ENCODE data around the gene CACNA1C.

The CACNA1C gene

DNA sequence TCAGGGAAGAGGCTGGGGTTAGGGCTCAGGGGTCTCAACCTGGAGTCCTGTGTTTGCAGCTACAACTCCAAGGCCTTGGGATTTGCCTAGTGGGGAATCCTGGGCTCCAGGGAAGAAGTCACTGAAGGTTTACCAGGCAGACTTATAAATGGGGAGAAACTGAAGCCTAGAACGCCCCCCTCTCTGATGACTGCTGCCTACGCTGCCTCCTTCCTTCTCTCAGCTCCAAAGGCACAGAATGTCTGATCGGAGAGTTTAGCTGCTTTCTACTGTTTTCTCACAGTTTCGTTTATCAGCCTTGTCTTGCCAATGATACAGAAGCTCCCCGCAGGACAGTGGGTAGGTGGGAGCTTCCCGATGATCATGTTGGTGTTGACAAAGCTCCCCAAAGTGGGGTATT, 101.7 kb downstream of the CACNA1C start:
- peaks cover 0 to 3% of the 10 kb centered on the region in 2 donors for H3K36me3 ChIP-seq (ENCODE audit: control insufficient read depth in 2 of 2, insufficient read depth in 2 of 2, low read length in 2 of 2)
- no peaks in the 10 kb centered on the region for H3K27me3 ChIP-seq (ENCODE audit: control insufficient read depth in 1 of 2, insufficient read depth in 2 of 2, low read length in 2 of 2)
- H3K9me3 ChIP-seq (ENCODE audit: control insufficient read depth in 2 of 2, low read length in 2 of 2): no peaks in the 10 kb centered on the region
- H3K27ac ChIP-seq (ENCODE audit: low read length): no peak overlapping the region
- H3K4me1 ChIP-seq (ENCODE audit: control insufficient read depth, insufficient read depth, low read length): peaks cover 33% of the 10 kb centered on the region
- no peak overlapping the region for H3K4me3 ChIP-seq (ENCODE audit: low read length in 2 of 2)
- no peak overlapping the region for H3K9ac ChIP-seq (ENCODE audit: low read length in 2 of 2)

DNA sequence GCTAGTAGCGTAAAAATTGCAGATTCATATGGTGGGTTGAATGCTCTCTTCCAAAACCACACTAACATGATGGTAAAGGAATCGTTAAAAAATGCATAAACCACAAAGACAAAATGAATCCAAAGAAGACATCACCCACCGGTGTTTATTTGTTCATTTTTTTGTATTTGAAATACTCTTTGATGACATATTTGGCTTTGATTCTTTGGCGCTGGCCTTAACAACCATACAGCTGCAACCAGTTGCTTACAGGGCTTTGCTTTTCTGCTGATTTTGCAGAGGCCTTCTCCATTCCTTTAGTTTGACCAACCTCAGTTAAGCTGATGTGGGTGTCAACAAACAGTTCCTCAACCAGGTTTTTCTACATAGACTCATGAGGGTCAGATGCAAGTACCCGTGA, 103.5 kb downstream of the CACNA1C start:
- Histone ChIP-seq H3K9me3 (ENCODE audit: control insufficient read depth in 2 of 2, low read length in 2 of 2) (no peaks in the 10 kb centered on the region), H3K27me3 (ENCODE audit: control insufficient read depth in 1 of 2, insufficient read depth in 2 of 2, low read length in 2 of 2) (no peaks in the 10 kb centered on the region), H3K4me3 (ENCODE audit: low read length in 2 of 2) (no peak overlapping the region), H3K27ac (ENCODE audit: low read length) (no peak overlapping the region), H3K4me1 (ENCODE audit: control insufficient read depth, insufficient read depth, low read length) (peaks cover 35% of the 10 kb centered on the region), H3K36me3 (ENCODE audit: control insufficient read depth in 2 of 2, insufficient read depth in 2 of 2, low read length in 2 of 2) (peaks cover 0 to 3% of the 10 kb centered on the region in 2 donors), H3K9ac (ENCODE audit: low read length in 2 of 2) (no peak overlapping the region)

DNA sequence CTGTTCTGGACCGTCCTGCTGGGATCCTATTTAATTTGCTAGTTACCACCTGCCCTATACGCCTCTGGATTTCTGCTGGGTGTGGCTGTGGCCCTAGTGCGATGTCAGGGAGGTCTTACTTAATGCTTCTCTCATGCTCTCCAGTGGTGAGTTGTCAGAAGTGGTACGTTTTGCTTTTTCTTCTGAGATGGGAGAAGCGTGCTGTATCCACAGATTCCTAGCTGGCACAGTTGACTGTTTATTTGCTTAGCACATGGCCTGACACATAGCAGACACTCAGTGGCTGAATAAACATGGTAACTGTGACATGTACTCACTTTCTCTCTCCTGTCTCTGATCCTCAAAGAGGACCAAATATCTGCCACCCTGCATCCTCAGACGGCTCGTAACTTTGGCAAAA, 107.3 kb downstream of the CACNA1C start:
- no peaks in the 10 kb centered on the region for H3K9me3 ChIP-seq (ENCODE audit: control insufficient read depth in 2 of 2, low read length in 2 of 2)
- H3K27me3 ChIP-seq (ENCODE audit: control insufficient read depth in 1 of 2, insufficient read depth in 2 of 2, low read length in 2 of 2): no peaks in the 10 kb centered on the region
- H3K4me1 ChIP-seq (ENCODE audit: control insufficient read depth, insufficient read depth, low read length): peaks cover 48% of the 10 kb centered on the region
- H3K4me3 ChIP-seq (ENCODE audit: low read length in 2 of 2): no peak overlapping the region
- peaks cover 0 to 3% of the 10 kb centered on the region in 2 donors for H3K36me3 ChIP-seq (ENCODE audit: control insufficient read depth in 2 of 2, insufficient read depth in 2 of 2, low read length in 2 of 2)
- no peak overlapping the region for H3K9ac ChIP-seq (ENCODE audit: low read length in 2 of 2)
- H3K27ac ChIP-seq (ENCODE audit: low read length): peak overlapping the region; percentile 53

DNA sequence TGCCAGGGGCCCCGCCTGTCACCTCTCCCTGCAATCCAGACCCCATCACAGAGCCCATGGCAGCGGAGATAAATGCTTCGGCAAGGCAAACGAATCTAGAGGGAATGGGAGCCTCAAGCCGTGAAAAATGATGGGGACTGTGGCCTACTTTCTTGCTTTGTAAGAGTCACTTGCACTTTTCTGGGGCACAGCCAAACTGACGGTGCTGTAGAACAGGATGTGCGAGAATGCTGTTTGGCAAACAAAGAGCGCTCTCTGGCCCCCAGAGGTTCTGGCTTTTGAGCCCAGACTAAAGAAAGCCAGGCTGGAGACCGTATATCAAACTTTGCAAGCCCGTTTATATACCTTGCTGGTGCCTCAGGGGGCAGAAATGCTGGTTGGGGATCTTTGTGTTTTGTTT, 108.7 kb downstream of the CACNA1C start:
- Histone ChIP-seq H3K4me1 (ENCODE audit: control insufficient read depth, insufficient read depth, low read length) (peaks cover 48% of the 10 kb centered on the region), H3K27ac (ENCODE audit: low read length) (peak overlapping the region; percentile 66), H3K4me3 (ENCODE audit: low read length in 2 of 2) (no peak overlapping the region), H3K9me3 (ENCODE audit: control insufficient read depth in 2 of 2, low read length in 2 of 2) (no peaks in the 10 kb centered on the region), H3K27me3 (ENCODE audit: control insufficient read depth in 1 of 2, insufficient read depth in 2 of 2, low read length in 2 of 2) (no peaks in the 10 kb centered on the region), H3K36me3 (ENCODE audit: control insufficient read depth in 2 of 2, insufficient read depth in 2 of 2, low read length in 2 of 2) (peaks cover 0 to 3% of the 10 kb centered on the region in 2 donors), H3K9ac (ENCODE audit: low read length in 2 of 2) (peak overlapping the region in 1 of 2 donors; percentile 42)

DNA sequence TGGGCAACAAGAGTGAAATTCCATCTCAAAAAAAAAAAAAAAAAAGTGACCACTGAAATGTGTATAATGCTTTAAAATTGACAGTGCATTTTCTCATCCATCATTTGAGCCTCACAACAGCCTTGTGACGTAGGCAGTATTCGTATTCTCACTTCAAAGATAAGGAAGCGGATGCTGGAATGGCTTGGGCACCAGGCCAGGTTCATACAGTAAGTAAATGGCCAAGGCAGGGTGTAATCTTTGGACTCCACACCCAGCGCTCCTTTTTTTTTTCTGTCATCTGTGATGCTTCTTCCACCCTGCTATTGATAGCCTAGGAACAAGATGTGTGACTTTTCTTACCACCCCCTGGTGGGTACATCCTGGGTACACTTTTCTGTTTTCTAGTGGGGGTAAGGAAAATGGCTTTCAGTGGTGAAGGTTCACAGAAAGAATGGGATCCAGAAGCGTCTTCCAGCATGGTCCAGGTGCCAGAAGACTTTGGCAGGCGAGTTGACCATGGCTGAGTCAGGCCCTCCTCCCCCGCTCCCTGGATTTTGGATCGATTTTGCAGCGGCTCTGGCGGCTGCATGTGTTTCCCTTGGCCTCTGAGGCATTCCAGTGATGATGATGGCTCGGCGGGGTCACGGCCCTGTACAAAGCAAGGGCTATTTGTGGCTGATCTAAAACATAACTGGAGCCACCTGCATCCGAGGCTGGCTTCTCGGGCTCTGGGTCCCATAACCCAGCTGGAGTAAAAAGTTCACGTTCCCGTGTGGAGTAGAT, 110.6 kb downstream of the CACNA1C start:
- Histone ChIP-seq H3K4me3 (ENCODE audit: low read length in 2 of 2) (peak overlapping the region in 1 of 2 donors; percentile 44), H3K9me3 (ENCODE audit: control insufficient read depth in 2 of 2, low read length in 2 of 2) (peaks cover 0 to 11% of the 10 kb centered on the region in 2 donors), H3K36me3 (ENCODE audit: control insufficient read depth in 2 of 2, insufficient read depth in 2 of 2, low read length in 2 of 2) (no peaks in the 10 kb centered on the region), H3K9ac (ENCODE audit: low read length in 2 of 2) (peak overlapping the region in 1 of 2 donors; percentile 55), H3K27me3 (ENCODE audit: control insufficient read depth in 1 of 2, insufficient read depth in 2 of 2, low read length in 2 of 2) (no peaks in the 10 kb centered on the region), H3K4me1 (ENCODE audit: control insufficient read depth, insufficient read depth, low read length) (peaks cover 48% of the 10 kb centered on the region), H3K27ac (ENCODE audit: low read length) (peak overlapping the region; percentile 66)

DNA sequence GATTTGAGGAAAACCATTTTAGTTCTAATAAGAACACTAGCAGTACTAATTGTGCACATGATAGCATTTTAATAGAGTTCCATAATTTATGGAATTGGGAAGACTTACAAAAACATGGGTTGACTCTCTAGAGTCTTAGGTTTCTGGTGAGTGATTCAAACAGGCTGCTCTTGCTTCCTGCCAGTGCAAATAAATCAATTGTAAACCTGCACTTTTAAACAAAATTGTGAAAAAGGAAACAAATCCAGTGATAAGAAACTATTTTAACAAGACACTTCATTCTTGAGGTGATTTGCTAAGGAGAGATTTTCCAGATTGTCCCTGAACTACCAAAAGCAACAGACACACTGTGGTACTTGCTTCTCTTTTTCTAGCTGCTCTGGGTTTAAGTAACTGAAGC, 112.2 kb downstream of the CACNA1C start:
- Histone ChIP-seq H3K4me1 (ENCODE audit: control insufficient read depth, insufficient read depth, low read length) (peaks cover 53% of the 10 kb centered on the region), H3K9me3 (ENCODE audit: control insufficient read depth in 2 of 2, low read length in 2 of 2) (peaks cover 0 to 11% of the 10 kb centered on the region in 2 donors), H3K9ac (ENCODE audit: low read length in 2 of 2) (no peak overlapping the region), H3K36me3 (ENCODE audit: control insufficient read depth in 2 of 2, insufficient read depth in 2 of 2, low read length in 2 of 2) (peaks cover 0 to 2% of the 10 kb centered on the region in 2 donors), H3K27me3 (ENCODE audit: control insufficient read depth in 1 of 2, insufficient read depth in 2 of 2, low read length in 2 of 2) (no peaks in the 10 kb centered on the region), H3K4me3 (ENCODE audit: low read length in 2 of 2) (no peak overlapping the region), H3K27ac (ENCODE audit: low read length) (peak overlapping the region; percentile 66)

DNA sequence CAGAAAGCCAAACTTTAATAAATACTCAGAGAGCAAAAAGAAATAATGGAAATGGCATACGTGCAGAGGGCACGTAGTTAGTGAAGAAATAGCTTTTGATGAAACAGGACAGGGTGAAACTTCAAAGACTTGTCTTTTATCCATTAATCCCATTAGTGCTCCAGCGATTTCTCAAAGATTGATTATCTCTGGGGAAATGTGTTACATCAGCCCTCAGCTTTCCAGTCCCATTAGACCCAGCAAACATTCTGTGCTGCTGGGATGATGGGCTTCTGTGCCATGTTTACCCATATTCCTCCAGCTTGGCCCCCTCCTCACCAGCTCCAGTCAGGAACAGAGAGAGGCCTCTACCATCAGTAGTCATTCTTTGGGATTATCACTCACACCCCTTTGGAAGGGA, 113.1 kb downstream of the CACNA1C start:
- H3K9me3 ChIP-seq (ENCODE audit: control insufficient read depth in 2 of 2, low read length in 2 of 2): peaks cover 0 to 11% of the 10 kb centered on the region in 2 donors
- peak overlapping the region; percentile 4 for H3K27ac ChIP-seq (ENCODE audit: low read length)
- H3K36me3 ChIP-seq (ENCODE audit: control insufficient read depth in 2 of 2, insufficient read depth in 2 of 2, low read length in 2 of 2): peaks cover 0 to 2% of the 10 kb centered on the region in 2 donors
- no peaks in the 10 kb centered on the region for H3K27me3 ChIP-seq (ENCODE audit: control insufficient read depth in 1 of 2, insufficient read depth in 2 of 2, low read length in 2 of 2)
- no peak overlapping the region for H3K4me3 ChIP-seq (ENCODE audit: low read length in 2 of 2)
- peaks cover 53% of the 10 kb centered on the region for H3K4me1 ChIP-seq (ENCODE audit: control insufficient read depth, insufficient read depth, low read length)
- H3K9ac ChIP-seq (ENCODE audit: low read length in 2 of 2): no peak overlapping the region

DNA sequence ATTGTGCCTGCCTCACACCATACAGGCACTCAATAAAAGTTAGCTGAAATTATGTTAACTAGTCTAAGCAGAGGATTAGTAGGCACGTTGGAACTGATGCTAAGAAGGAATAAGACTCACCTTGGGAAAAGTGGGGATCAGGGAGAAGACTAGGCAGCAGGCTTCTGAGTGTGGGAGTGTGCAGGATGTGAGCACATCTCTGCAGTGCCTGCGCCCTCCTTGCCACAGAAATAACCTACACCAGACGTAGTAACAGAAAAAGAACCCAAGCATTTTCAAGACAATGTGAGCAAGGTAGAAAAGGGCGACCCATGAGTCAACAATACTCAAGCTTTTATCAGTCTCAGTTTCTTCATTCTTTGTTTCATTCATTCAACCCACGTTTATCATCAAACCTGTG, 113.9 kb downstream of the CACNA1C start:
- Histone ChIP-seq H3K27ac (ENCODE audit: low read length) (no peak overlapping the region), H3K36me3 (ENCODE audit: control insufficient read depth in 2 of 2, insufficient read depth in 2 of 2, low read length in 2 of 2) (peaks cover 0 to 2% of the 10 kb centered on the region in 2 donors), H3K27me3 (ENCODE audit: control insufficient read depth in 1 of 2, insufficient read depth in 2 of 2, low read length in 2 of 2) (no peaks in the 10 kb centered on the region), H3K9ac (ENCODE audit: low read length in 2 of 2) (no peak overlapping the region), H3K9me3 (ENCODE audit: control insufficient read depth in 2 of 2, low read length in 2 of 2) (peaks cover 0 to 11% of the 10 kb centered on the region in 2 donors), H3K4me1 (ENCODE audit: control insufficient read depth, insufficient read depth, low read length) (peaks cover 51% of the 10 kb centered on the region), H3K4me3 (ENCODE audit: low read length in 2 of 2) (no peak overlapping the region)

DNA sequence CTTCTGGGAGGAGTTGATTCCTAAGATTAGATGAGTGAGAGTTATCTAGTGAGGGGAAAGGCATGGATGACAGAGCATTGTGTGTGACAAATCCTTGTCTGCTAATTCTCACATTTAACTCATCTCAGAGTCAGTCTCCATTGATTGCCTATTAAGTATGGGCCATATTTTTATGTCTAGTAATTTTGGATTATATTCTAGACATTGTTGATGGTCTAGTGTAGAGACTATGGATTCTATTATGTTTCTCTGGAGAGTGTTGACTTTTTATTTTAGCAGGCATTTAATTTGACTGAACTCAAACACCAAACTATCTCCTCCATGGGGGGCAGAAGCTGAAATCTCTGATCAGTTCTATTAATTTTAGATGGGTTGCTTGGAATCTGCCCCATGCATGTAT, 114.4 kb downstream of the CACNA1C start:
- no peak overlapping the region for H3K27ac ChIP-seq (ENCODE audit: low read length)
- no peak overlapping the region for H3K9ac ChIP-seq (ENCODE audit: low read length in 2 of 2)
- H3K27me3 ChIP-seq (ENCODE audit: control insufficient read depth in 1 of 2, insufficient read depth in 2 of 2, low read length in 2 of 2): no peaks in the 10 kb centered on the region
- H3K36me3 ChIP-seq (ENCODE audit: control insufficient read depth in 2 of 2, insufficient read depth in 2 of 2, low read length in 2 of 2): peaks cover 0 to 2% of the 10 kb centered on the region in 2 donors
- peaks cover 0 to 11% of the 10 kb centered on the region in 2 donors for H3K9me3 ChIP-seq (ENCODE audit: control insufficient read depth in 2 of 2, low read length in 2 of 2)
- H3K4me3 ChIP-seq (ENCODE audit: low read length in 2 of 2): no peak overlapping the region
- H3K4me1 ChIP-seq (ENCODE audit: control insufficient read depth, insufficient read depth, low read length): peaks cover 50% of the 10 kb centered on the region

DNA sequence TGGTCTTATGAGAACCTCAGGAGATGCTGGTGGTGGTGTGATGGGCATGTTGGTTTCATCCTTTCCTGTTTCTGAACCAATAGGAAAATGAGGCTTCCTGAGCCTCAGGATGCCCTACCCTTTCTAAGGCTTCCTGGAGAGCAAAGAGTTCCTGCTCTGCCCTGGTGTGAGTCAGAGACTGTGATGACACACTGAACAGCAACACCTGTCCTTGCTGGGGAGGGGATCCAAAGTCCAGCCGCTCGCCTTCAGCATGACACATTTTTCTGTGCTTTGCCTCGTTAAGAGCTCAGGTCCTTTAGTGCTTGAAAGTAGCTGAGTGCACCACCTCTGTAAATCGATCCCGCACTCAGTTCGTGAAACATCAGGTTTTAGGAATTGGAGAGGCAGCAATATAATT, 116.0 kb downstream of the CACNA1C start:
- Histone ChIP-seq H3K4me1 (ENCODE audit: control insufficient read depth, insufficient read depth, low read length) (peaks cover 37% of the 10 kb centered on the region), H3K9me3 (ENCODE audit: control insufficient read depth in 2 of 2, low read length in 2 of 2) (peaks cover 0 to 11% of the 10 kb centered on the region in 2 donors), H3K4me3 (ENCODE audit: low read length in 2 of 2) (no peak overlapping the region), H3K27ac (ENCODE audit: low read length) (no peak overlapping the region), H3K27me3 (ENCODE audit: control insufficient read depth in 1 of 2, insufficient read depth in 2 of 2, low read length in 2 of 2) (no peaks in the 10 kb centered on the region), H3K36me3 (ENCODE audit: control insufficient read depth in 2 of 2, insufficient read depth in 2 of 2, low read length in 2 of 2) (peaks cover 0 to 2% of the 10 kb centered on the region in 2 donors), H3K9ac (ENCODE audit: low read length in 2 of 2) (no peak overlapping the region)

DNA sequence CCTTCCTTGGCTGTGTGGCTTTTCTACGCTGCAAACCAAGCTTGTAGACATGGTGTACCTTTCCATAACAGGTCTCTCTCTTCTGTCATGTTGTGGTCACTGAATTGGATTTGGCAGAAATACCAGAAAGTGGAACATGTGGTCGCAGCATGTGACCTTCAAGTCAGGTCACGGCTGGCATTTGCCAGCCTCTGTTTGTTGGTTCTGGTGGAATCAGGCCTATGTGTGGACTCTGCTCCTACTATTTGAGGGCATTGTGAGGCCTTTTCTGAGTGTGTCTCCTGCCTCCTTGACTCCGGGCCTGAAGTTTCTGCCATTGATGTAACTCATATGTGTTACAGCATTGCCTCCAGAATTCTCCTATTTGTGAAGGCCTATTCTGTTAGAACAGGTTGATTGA, 116.7 kb downstream of the CACNA1C start:
- Histone ChIP-seq H3K27me3 (ENCODE audit: control insufficient read depth in 1 of 2, insufficient read depth in 2 of 2, low read length in 2 of 2) (no peaks in the 10 kb centered on the region), H3K4me1 (ENCODE audit: control insufficient read depth, insufficient read depth, low read length) (peaks cover 33% of the 10 kb centered on the region), H3K9ac (ENCODE audit: low read length in 2 of 2) (no peak overlapping the region), H3K9me3 (ENCODE audit: control insufficient read depth in 2 of 2, low read length in 2 of 2) (peaks cover 0 to 11% of the 10 kb centered on the region in 2 donors), H3K36me3 (ENCODE audit: control insufficient read depth in 2 of 2, insufficient read depth in 2 of 2, low read length in 2 of 2) (peaks cover 0 to 2% of the 10 kb centered on the region in 2 donors), H3K4me3 (ENCODE audit: low read length in 2 of 2) (no peak overlapping the region), H3K27ac (ENCODE audit: low read length) (peak overlapping the region; percentile 46)
